Fibroblast of peridontal ligament (primary cell): ENCODE measurements around the gene UBASH3B.

Experiments
- DNase-seq: peaks from one replicate; pipeline ENCODE4 v3.0.0-alpha.2; 2010; ENCODE audit errors: extremely low read depth

UBASH3B gene

GRCh38 chr11:122755409-122755808 is 99.9 kb downstream of the UBASH3B start:
- DNase-seq: no peak

GRCh38 chr11:122755941-122756340 is 100.4 kb downstream of the UBASH3B start:
- DNase-seq: no peak

GRCh38 chr11:122756417-122756816 is 100.9 kb downstream of the UBASH3B start:
- DNase-seq: no peak

GRCh38 chr11:122757201-122757600 is 101.7 kb downstream of the UBASH3B start:
- no peak for DNase-seq

- DNase-seq: no peak
Measured at GRCh38 chr11:122758339-122758738, 102.8 kb downstream of the UBASH3B start.

- no peak for DNase-seq
Measured at GRCh38 chr11:122758974-122759373, 103.5 kb downstream of the UBASH3B start.

GRCh38 chr11:122763108-122763507 is 107.6 kb downstream of the UBASH3B start:
- DNase-seq: no peak

GRCh38 chr11:122764371-122765090 is 109.0 kb downstream of the UBASH3B start:
- DNase-seq: no peak

- DNase-seq: no peak
Measured at GRCh38 chr11:122765487-122766131, 110.1 kb downstream of the UBASH3B start.

GRCh38 chr11:122769126-122769780 is 113.7 kb downstream of the UBASH3B start:
- DNase-seq: peak; percentile 44

- DNase-seq: no peak
Measured at GRCh38 chr11:122772945-122773344, 117.4 kb downstream of the UBASH3B start.

- no peak for DNase-seq
Measured at GRCh38 chr11:122773781-122774266, 118.3 kb downstream of the UBASH3B start.

- no peak for DNase-seq
Measured at GRCh38 chr11:122775675-122776271, 120.3 kb downstream of the UBASH3B start.

GRCh38 chr11:122776546-122776945 is 121.0 kb downstream of the UBASH3B start:
- DNase-seq: peak; percentile 35

- no peak for DNase-seq
Measured at GRCh38 chr11:122777343-122777742, 121.8 kb downstream of the UBASH3B start.

GRCh38 chr11:122778148-122778547 is 122.6 kb downstream of the UBASH3B start:
- no peak for DNase-seq

GRCh38 chr11:122779047-122779629 is 123.6 kb downstream of the UBASH3B start:
- no peak for DNase-seq

- DNase-seq: no peak
Measured at GRCh38 chr11:122780296-122780949, 124.9 kb downstream of the UBASH3B start.

- peak; percentile 95 for DNase-seq
Measured at GRCh38 chr11:122781378-122782195, 126.1 kb downstream of the UBASH3B start.

- no peak for DNase-seq
Measured at GRCh38 chr11:122782222-122782621, 126.7 kb downstream of the UBASH3B start.
